22Rv1 (cell line): ENCODE results near the gene GAREM1.

Source experiments
- CTCF ChIP-seq: fragments of 450-650 bp; IDR thresholded peaks from 2 replicates; pipeline ENCODE4 v1.5.1; 2017; ENCODE audit warnings: mild to moderate bottlenecking
- ZFX ChIP-seq: fragments of 450-650 bp; IDR thresholded peaks from 2 replicates; pipeline ENCODE4 v1.6.1; 2017; ENCODE audit warnings: antibody characterized with exemption, borderline replicate concordance

- TF ChIP-seq CTCF (no peak), ZFX (no peak)
Measured at GRCh38 chr18:32450874-32451273, 19.8 kb downstream of the GAREM1 start.
